HFFc6 (cell line): Measurements from ENCODE around the gene NFE2L1. TPM values are rescaled to one million over a fixed set of nuclear protein-coding genes. Genes with fewer than 3 reads are reported as not detected.
"Not testable (repeated sequence)": the region's sequence is repeated elsewhere in the genome, so short reads cannot be mapped to it uniquely, and the experiment has no call there.

Experiments used
- DNase-seq: peaks from one replicate; pipeline ENCODE4 v3.0.0-alpha.2; 2018
- H3K27ac Mint-ChIP-seq: 2 replicates; pipeline ENCODE4 v1.8.0; 2020; ENCODE audit warnings: mild to moderate bottlenecking, mixed read lengths
- H3K27me3 Mint-ChIP-seq: 2 replicates; pipeline ENCODE4 v1.8.0; 2021; ENCODE audit warnings: mild to moderate bottlenecking, moderate library complexity, mixed read lengths; ENCODE audit not compliant: insufficient read depth
- H3K36me3 Mint-ChIP-seq: 2 replicates; pipeline ENCODE4 v1.8.0; 2021; ENCODE audit warnings: low read depth, mixed read lengths
- H3K4me1 Mint-ChIP-seq: 2 replicates; pipeline ENCODE4 v1.8.0; 2020; ENCODE audit warnings: low read depth, mixed read lengths
- H3K4me3 Mint-ChIP-seq: 2 replicates; pipeline ENCODE4 v1.8.0; 2020; ENCODE audit warnings: mild to moderate bottlenecking, moderate library complexity, mixed read lengths
- H3K9me3 Mint-ChIP-seq: 2 replicates; pipeline ENCODE4 v1.8.0; 2020; ENCODE audit warnings: mild to moderate bottlenecking, mixed read lengths
- total RNA-seq, 6 experiments: library from RNA; stranded (reverse); fragmentation: NEBNext Ultra II Directional; extraction: Animal tissue kit (Norgen Biotek cat#: 25700); gene quantifications; 2 replicates in 1 of 6; 3 replicates in 5 of 6; pipeline ENCODE4 v1.2.3, GENCODE V29; 2021
- TF ChIP-seq, protein P1 (sequence below): fragments of 200-600 bp; sonication (generic); IDR thresholded peaks from 2 replicates; pipeline ENCODE4 v1.5.0; 2021; ENCODE audit warnings: antibody characterized with exemption, mild to moderate bottlenecking

The NFE2L1 gene
- total RNA-seq, 6 experiments from 2014 or later: 181 to 207 (median 193) TPM

DNA sequence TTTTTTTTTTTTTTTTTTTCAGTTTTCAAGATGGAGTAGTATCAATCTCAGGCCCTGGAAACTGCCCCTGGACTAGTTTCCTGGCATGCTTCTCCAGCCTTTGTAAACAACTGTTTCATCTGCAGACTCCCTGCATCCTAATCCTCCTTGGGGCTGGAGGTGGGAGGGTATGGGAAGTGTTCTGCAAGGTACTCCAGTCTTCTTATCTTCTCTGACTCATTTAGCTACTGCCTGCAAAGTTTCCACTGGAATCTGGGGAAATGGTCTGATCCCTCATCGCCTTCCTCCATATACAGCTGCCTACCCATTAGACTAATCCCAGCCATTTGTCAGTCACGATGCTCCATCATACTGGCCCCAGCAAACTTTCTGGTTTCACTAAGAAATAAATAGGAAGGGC is 32.0 kb upstream of the NFE2L1 start:
- Mint-ChIP-seq H3K27ac (no peak overlapping the region), H3K27me3 (peaks cover 8% of the 10 kb centered on the region), H3K9me3 (no peaks in the 10 kb centered on the region), H3K36me3 (no peaks in the 10 kb centered on the region), H3K4me1 (peaks cover 17% of the 10 kb centered on the region), H3K4me3 (no peak overlapping the region)
- TF ChIP-seq, protein P1, sequence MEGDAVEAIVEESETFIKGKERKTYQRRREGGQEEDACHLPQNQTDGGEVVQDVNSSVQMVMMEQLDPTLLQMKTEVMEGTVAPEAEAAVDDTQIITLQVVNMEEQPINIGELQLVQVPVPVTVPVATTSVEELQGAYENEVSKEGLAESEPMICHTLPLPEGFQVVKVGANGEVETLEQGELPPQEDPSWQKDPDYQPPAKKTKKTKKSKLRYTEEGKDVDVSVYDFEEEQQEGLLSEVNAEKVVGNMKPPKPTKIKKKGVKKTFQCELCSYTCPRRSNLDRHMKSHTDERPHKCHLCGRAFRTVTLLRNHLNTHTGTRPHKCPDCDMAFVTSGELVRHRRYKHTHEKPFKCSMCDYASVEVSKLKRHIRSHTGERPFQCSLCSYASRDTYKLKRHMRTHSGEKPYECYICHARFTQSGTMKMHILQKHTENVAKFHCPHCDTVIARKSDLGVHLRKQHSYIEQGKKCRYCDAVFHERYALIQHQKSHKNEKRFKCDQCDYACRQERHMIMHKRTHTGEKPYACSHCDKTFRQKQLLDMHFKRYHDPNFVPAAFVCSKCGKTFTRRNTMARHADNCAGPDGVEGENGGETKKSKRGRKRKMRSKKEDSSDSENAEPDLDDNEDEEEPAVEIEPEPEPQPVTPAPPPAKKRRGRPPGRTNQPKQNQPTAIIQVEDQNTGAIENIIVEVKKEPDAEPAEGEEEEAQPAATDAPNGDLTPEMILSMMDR: no peak
- DNase-seq: no peak

DNA sequence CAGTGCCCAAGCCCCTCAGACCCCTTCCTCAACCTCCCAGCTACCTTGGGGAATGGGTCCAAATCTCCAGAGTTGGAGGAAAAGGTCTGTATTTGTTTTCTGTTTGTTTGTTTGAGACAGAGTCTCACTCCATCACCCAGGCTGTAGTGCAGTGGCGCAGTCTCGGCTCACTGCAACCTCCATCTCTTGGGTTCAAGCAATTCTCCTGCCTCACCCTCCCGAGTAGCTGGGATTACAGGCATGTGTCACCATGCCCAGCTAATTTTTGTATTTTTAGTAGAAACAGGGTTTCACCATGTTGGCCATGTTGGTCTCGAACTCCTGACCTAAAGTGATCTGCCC is 30.4 kb upstream of the NFE2L1 start:
- H3K36me3 Mint-ChIP-seq, H3K27me3 Mint-ChIP-seq, DNase-seq, H3K9me3 Mint-ChIP-seq, H3K4me3 Mint-ChIP-seq, H3K27ac Mint-ChIP-seq: not testable (repeated sequence)
- H3K4me1 Mint-ChIP-seq: peaks cover 16% of the 10 kb centered on the region

DNA sequence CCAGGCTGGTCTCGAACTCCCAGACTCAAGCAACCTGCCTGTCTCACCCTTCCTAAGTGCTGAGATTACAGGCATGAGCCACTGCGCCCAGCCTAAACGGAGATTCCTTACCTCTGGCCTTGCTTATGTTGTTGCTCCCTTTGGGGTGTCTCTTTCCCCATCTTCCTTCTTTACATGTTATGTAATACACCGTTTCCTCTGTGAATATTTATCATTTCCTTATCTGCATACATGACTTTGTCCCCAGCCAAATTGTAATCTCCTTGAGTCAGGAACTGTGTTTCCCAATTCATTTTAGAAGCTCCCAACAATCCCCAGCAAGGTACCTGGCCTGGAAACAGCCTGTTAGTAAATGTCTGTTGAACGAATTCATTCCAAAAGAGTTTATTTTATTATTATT is 26.2 kb upstream of the NFE2L1 start:
- Mint-ChIP-seq H3K27me3 (peaks cover 6% of the 10 kb centered on the region), H3K9me3 (no peaks in the 10 kb centered on the region), H3K36me3 (no peaks in the 10 kb centered on the region), H3K4me1 (peaks cover 44% of the 10 kb centered on the region), H3K27ac (no peak overlapping the region), H3K4me3 (no peak overlapping the region)
- TF ChIP-seq, protein P1: no peak
- no peak for DNase-seq

DNA sequence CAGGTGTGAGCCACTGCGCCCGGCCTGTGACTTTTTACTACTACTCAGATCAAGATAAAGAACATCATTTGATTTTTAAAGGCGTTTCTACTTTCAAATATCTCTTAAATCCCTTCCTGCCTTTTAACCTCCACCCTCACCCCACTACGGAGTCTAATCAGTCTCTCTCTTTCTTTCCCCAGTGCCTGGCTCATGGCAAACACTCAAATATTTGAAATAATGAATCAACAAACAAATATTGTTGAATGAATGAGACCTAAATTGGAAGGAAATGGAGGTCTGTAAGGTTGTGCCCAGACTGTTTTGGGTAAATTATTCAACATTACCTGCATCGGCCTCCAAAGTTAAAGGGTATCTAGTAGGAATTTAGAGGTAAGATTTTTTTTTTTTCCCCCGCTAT is 25.3 kb upstream of the NFE2L1 start:
- Mint-ChIP-seq H3K27ac (no peak overlapping the region), H3K36me3 (no peaks in the 10 kb centered on the region), H3K9me3 (no peaks in the 10 kb centered on the region), H3K4me1 (peaks cover 50% of the 10 kb centered on the region), H3K27me3 (peaks cover 6% of the 10 kb centered on the region), H3K4me3 (peak overlapping the region; percentile 74; the same call in 1 of the 2 replicates)
- TF ChIP-seq, protein P1: no peak
- DNase-seq: no peak

DNA sequence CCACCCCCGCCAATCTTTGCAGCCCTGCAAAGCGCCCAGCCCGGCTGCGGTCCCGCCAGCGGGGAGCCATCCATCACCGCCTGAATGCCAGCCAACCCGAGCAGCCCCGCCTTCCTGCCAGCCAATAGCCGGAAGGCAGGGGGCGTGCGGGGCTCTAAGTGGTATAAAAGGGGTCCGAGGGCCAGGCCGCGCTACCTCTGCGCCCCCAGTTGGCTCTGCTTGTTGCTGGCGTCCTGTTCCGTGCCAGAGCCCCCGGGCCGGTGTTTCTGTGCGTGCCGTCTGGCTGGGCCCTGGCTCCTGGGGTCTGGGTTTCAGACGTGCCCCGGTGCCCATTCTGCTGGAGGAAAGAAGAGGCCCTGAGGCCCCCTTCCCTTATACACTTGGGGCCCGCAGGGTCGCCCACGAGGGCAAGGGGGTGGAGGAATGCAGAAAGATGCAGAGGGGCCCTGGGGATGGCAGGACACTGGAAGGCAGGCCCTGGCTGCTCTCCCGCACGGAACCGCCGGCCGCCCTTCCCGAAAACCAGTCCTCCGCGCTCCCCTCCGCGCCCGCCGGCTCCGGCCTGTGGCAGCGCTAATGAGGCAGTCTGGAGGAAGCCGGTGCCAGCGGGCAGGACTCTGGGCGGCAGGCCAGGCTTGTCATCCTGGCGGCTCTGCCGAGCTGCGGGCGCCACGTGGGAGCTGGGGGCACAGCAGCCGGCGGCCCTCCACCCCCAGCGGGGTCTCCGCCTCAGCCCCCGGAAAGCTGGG is 24.6 kb upstream of the NFE2L1 start:
- Mint-ChIP-seq H3K27me3 (peaks cover 6% of the 10 kb centered on the region), H3K9me3 (no peaks in the 10 kb centered on the region), H3K4me1 (peaks cover 50% of the 10 kb centered on the region), H3K27ac (peak overlapping the region; percentile 96), H3K4me3 (peak overlapping the region; percentile 74), H3K36me3 (no peaks in the 10 kb centered on the region)
- DNase-seq: peak; percentile 79
- TF ChIP-seq, protein P1: peak; percentile 59

DNA sequence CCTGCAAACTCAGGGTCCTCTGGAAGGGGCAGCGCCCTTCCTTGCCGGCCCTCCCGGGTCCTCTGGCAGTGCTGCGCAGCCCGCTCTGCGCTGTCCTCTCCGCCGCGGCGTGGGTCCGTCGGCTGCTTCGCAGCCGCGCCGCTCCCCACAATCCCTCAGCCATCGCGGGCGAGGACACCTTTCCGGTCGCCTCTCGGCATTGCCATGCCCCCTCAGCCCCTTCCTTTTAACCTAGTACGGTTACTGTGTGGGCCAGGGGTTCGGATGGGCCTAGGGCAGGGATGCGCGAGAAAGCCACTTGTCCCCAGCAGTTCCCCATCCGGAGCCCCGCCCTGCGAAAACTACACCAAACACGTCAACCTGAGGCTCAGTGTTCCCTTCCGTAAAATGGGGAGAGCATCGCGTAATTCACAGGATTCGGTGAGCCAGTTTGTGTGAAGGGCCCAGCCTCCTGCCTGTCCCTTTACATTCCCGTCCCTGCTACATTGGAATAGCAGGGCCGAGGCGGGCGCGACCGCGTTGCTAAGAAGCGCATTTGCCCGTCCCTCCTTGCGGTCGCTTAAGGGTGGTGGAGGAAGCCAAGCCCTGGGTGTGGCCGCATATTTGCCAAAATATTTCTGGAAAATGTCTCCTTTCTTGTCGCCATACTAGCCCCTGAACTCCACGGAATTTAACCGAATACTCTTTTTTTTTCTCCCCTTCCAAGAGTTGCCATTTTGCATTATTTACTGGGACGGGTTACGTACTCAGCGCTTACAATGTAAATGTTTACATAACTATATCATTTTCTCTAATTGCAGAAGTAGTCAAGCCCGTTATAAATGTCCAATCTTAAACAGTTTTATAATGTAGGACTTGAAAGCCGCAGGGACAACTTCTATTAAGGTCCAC is 23.8 kb upstream of the NFE2L1 start:
- no peaks in the 10 kb centered on the region for H3K9me3 Mint-ChIP-seq
- H3K27me3 Mint-ChIP-seq: peaks cover 6% of the 10 kb centered on the region
- H3K4me3 Mint-ChIP-seq: peak overlapping the region; percentile 93
- peak overlapping the region; percentile 96 for H3K27ac Mint-ChIP-seq
- peak; percentile 64 for DNase-seq
- no peaks in the 10 kb centered on the region for H3K36me3 Mint-ChIP-seq
- H3K4me1 Mint-ChIP-seq: peaks cover 50% of the 10 kb centered on the region
- TF ChIP-seq, protein P1: no peak
